Panc1 (cell line): ENCODE measurements around the gene ARHGEF10L.

Experiments used
- POLR2AphosphoS5 ChIP-seq: IDR thresholded peaks from 2 replicates; pipeline ENCODE4 v1.6.1; 2012; ENCODE audit warnings: mild to moderate bottlenecking, low read depth, low read length, moderate library complexity
- SIN3A ChIP-seq: IDR thresholded peaks from 2 replicates; pipeline ENCODE4 v1.6.1; 2012; ENCODE audit warnings: low read depth, mild to moderate bottlenecking, low read length, moderate library complexity, borderline replicate concordance; ENCODE audit not compliant: insufficient read depth
- TCF7L2 ChIP-seq: IDR thresholded peaks from 2 replicates; pipeline ENCODE4 v1.6.1; 2011; ENCODE audit warnings: mild to moderate bottlenecking, low read depth, low read length, inconsistent platforms
- TF ChIP-seq, protein P1 (sequence below): fragments of 450-650 bp; IDR thresholded peaks from 2 replicates; pipeline ENCODE4 v1.5.1; 2017; ENCODE audit warnings: mild to moderate bottlenecking

DNA sequence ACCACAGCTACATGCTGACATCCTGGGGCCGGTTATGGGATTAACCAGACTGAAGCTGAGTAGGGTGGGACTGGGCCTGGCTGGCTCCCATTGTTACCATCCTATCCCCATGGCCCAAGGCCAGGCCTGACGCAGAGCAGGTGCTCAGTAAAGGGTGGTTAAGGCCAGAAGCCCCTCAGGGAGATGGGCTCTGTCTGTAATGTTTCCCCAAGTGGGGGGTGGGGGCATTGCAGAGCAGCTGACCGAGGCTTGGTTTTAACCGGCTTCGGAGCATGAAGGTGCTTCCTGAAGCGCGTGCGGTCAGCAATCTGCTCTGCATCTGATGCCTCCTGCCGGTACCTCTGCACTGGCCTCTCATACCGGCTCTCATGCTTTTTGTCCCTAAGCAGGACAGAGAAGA is 132.2 kb downstream of the ARHGEF10L start:
- TF ChIP-seq, protein P1, sequence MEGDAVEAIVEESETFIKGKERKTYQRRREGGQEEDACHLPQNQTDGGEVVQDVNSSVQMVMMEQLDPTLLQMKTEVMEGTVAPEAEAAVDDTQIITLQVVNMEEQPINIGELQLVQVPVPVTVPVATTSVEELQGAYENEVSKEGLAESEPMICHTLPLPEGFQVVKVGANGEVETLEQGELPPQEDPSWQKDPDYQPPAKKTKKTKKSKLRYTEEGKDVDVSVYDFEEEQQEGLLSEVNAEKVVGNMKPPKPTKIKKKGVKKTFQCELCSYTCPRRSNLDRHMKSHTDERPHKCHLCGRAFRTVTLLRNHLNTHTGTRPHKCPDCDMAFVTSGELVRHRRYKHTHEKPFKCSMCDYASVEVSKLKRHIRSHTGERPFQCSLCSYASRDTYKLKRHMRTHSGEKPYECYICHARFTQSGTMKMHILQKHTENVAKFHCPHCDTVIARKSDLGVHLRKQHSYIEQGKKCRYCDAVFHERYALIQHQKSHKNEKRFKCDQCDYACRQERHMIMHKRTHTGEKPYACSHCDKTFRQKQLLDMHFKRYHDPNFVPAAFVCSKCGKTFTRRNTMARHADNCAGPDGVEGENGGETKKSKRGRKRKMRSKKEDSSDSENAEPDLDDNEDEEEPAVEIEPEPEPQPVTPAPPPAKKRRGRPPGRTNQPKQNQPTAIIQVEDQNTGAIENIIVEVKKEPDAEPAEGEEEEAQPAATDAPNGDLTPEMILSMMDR = no peak
- no peak for TF ChIP-seq POLR2AphosphoS5
- no peak for TF ChIP-seq SIN3A
- no peak for TF ChIP-seq TCF7L2
